ENCODE data around the gene CNTNAP2.

- TF ChIP-seq TARDBP (IDR thresholded peaks at IDR 0.05) = no peak
- no peak for TF ChIP-seq NFRKB (IDR thresholded peaks at IDR 0.05)
- no peak for TF ChIP-seq FOXA1 (IDR thresholded peaks at IDR 0.05)
- TF ChIP-seq FOXM1 (IDR thresholded peaks at IDR 0.05; ENCODE audit: borderline replicate concordance) = no peak
- no peak for TF ChIP-seq SP1 (IDR thresholded peaks at IDR 0.05)
- TF ChIP-seq LEF1 (IDR thresholded peaks at IDR 0.05; ENCODE audit: borderline replicate concordance) = no peak
- no peak for TF ChIP-seq ZNF384 (IDR thresholded peaks at IDR 0.05)
- no peak for TF ChIP-seq ELF4 (IDR thresholded peaks at IDR 0.05)
- no peak for TF ChIP-seq BHLHE40 (IDR thresholded peaks at IDR 0.05; ENCODE audit: borderline replicate concordance)
- TF ChIP-seq HDGF (IDR thresholded peaks at IDR 0.05; ENCODE audit: borderline replicate concordance) = no peak
- TF ChIP-seq CTBP1 (IDR thresholded peaks at IDR 0.05; ENCODE audit: borderline replicate concordance) = no peak
- no peak for TF ChIP-seq SUZ12 (IDR thresholded peaks at IDR 0.05)
- no peak for TF ChIP-seq PKNOX1 (IDR thresholded peaks at IDR 0.05)
Observed at GRCh38 chr7:147653456-147653855, 1536.9 kb downstream of the CNTNAP2 start.
